Prostate gland (tissue), 2 donors: Measurements from ENCODE around the gene LMLN.

Experiments
- POLR2A ChIP-seq: fragments of 450-650 bp; IDR thresholded peaks from one replicate; pipeline ENCODE4 v1.6.1; 2016; ENCODE audit warnings: antibody characterized with exemption, mild to moderate bottlenecking
- POLR2AphosphoS5 ChIP-seq: sonication (generic); formaldehyde crosslinking; IDR thresholded peaks from one replicate; pipeline ENCODE4 v1.6.1; 2017; ENCODE audit warnings: antibody characterized with exemption
- TF ChIP-seq, protein P1 (sequence below), 4 experiments: fragments of 200-600 bp in 2 of 4; fragments of 450-650 bp in 2 of 4; sonication (generic) in 2 of 4; IDR thresholded peaks; 1 replicate in 3 of 4; 2 replicates in 1 of 4; pipeline ENCODE4 v1.5.1; 2016 to 2019; ENCODE audit warnings: antibody characterized with exemption in 4 of 4, mild to moderate bottlenecking in 2 of 4, moderate library complexity in 2 of 4

DNA sequence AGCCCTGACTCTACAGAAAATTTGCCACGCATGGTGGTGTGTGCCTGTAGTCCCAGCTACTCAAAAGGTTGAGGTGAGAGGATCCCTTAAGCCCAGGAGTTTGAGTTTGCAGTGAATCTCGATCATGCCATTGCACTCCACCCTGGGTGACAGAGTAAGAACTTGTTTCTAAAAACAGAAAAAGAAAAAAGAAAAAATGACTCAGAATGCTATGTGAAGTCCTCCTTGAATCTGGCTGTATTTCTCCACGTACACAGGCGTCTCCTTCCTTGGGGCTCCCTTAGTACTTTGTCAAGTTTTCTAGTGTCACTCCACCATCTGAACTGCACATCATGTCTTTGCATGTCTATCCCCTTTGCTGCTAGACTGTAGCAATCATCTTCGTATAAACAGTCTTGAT lies 104.4 kb downstream of the LMLN start:
- TF ChIP-seq POLR2AphosphoS5 (no peak), POLR2A (no peak)
- TF ChIP-seq, protein P1, sequence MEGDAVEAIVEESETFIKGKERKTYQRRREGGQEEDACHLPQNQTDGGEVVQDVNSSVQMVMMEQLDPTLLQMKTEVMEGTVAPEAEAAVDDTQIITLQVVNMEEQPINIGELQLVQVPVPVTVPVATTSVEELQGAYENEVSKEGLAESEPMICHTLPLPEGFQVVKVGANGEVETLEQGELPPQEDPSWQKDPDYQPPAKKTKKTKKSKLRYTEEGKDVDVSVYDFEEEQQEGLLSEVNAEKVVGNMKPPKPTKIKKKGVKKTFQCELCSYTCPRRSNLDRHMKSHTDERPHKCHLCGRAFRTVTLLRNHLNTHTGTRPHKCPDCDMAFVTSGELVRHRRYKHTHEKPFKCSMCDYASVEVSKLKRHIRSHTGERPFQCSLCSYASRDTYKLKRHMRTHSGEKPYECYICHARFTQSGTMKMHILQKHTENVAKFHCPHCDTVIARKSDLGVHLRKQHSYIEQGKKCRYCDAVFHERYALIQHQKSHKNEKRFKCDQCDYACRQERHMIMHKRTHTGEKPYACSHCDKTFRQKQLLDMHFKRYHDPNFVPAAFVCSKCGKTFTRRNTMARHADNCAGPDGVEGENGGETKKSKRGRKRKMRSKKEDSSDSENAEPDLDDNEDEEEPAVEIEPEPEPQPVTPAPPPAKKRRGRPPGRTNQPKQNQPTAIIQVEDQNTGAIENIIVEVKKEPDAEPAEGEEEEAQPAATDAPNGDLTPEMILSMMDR (IDR thresholded peaks at IDR 0.05): no peak
